HEK293 (cell line): ENCODE data around the gene THTPA.

Experiments used
- CTCF ChIA-PET: fragments of 350-600 bp; formaldehyde crosslinking; extraction: SDS; loops from one replicate; lab custom pipeline; 2021; ENCODE audit warnings: antibody characterized with exemption; lab: Yijun Ruan, JAX
- POLR2A ChIA-PET: fragments of 300-600 bp; formaldehyde crosslinking; extraction: SDS; loops from one replicate; lab custom pipeline; 2020; ENCODE audit warnings: antibody characterized with exemption, inconsistent platforms; lab: Yijun Ruan, JAX
- H3K27ac ChIP-seq: fragments of 200-500 bp; sonication (Bioruptor generic); 2 replicates; pipeline ENCODE4 v1.5.1; 2014; ENCODE audit warnings: low read depth, low read length, control low read depth, inconsistent platforms; ENCODE audit errors: extremely low read depth
- H3K36me3 ChIP-seq, 2 experiments: fragments of 200-500 bp in 1 of 2; sonication (Bioruptor generic) in 1 of 2; 1 replicate in 1 of 2; 2 replicates in 1 of 2; pipeline ENCODE4 v1.5.1; 2014 to 2017; ENCODE audit warnings: inconsistent platforms in 2 of 2, low read length in 2 of 2; ENCODE audit not compliant: control insufficient read depth in 2 of 2, insufficient read depth in 1 of 2
- H3K4me1 ChIP-seq: fragments of 200-500 bp; sonication (Bioruptor generic); 2 replicates; pipeline ENCODE4 v1.5.1; 2014; ENCODE audit warnings: mild to moderate bottlenecking, low read length, inconsistent platforms; ENCODE audit not compliant: control insufficient read depth, insufficient read depth
- H3K4me3 ChIP-seq: 2 replicates; pipeline ENCODE4 v1.5.1; 2011; ENCODE audit warnings: low read depth, mild to moderate bottlenecking, control low read depth, low read length, moderate library complexity
- H3K9me3 ChIP-seq: fragments of 200-500 bp; sonication (Bioruptor generic); 2 replicates; pipeline ENCODE4 v1.5.1; 2014; ENCODE audit warnings: low read depth, low read length, inconsistent platforms; ENCODE audit not compliant: control insufficient read depth, insufficient read depth
- BCL11B ChIP-seq: fragments of 450-650 bp; formaldehyde crosslinking; IDR thresholded peaks from 2 replicates; pipeline ENCODE4 v1.5.1; 2016; ENCODE audit warnings: low read depth, missing biosample characterization, missing genetic modification characterization
- MEIS1 ChIP-seq: sonication (generic); formaldehyde crosslinking; IDR thresholded peaks from 2 replicates; pipeline ENCODE4 v1.8.1; 2022; ENCODE audit warnings: missing genetic modification reagents, mild to moderate bottlenecking, borderline replicate concordance
- MYNN ChIP-seq: fragments of 450-650 bp; formaldehyde crosslinking; IDR thresholded peaks from 2 replicates; pipeline ENCODE4 v1.5.1; 2016; ENCODE audit warnings: missing biosample characterization, missing genetic modification characterization, borderline replicate concordance
- MZF1 ChIP-seq: fragments of 450-650 bp; formaldehyde crosslinking; IDR thresholded peaks from 2 replicates; pipeline ENCODE4 v1.5.1; 2017; ENCODE audit warnings: missing biosample characterization, missing genetic modification characterization, borderline replicate concordance
- SCRT1 ChIP-seq: fragments of 450-650 bp; formaldehyde crosslinking; IDR thresholded peaks from 2 replicates; pipeline ENCODE4 v1.5.1; 2016; ENCODE audit warnings: missing biosample characterization, missing genetic modification characterization, borderline replicate concordance
- SCRT2 ChIP-seq: fragments of 450-650 bp; formaldehyde crosslinking; IDR thresholded peaks from 2 replicates; pipeline ENCODE4 v1.5.1; 2016; ENCODE audit warnings: missing biosample characterization, missing genetic modification characterization
- ZBTB17 ChIP-seq: fragments of 450-650 bp; formaldehyde crosslinking; IDR thresholded peaks from 2 replicates; pipeline ENCODE4 v1.5.1; 2016; ENCODE audit warnings: missing biosample characterization, missing genetic modification characterization
- ZNF202 ChIP-seq: fragments of 450-650 bp; formaldehyde crosslinking; IDR thresholded peaks from 2 replicates; pipeline ENCODE4 v1.5.1; 2016; ENCODE audit warnings: missing biosample characterization, missing genetic modification characterization, borderline replicate concordance
- ZNF394 ChIP-seq: fragments of 450-650 bp; formaldehyde crosslinking; IDR thresholded peaks from 2 replicates; pipeline ENCODE4 v1.5.1; 2016; ENCODE audit warnings: missing biosample characterization, missing genetic modification characterization, mild to moderate bottlenecking, moderate library complexity, borderline replicate concordance
- ZNF600 ChIP-seq: fragments of 450-650 bp; formaldehyde crosslinking; IDR thresholded peaks from 2 replicates; pipeline ENCODE4 v1.5.1; 2016; ENCODE audit warnings: missing biosample characterization, missing genetic modification characterization
- ZNF610 ChIP-seq: fragments of 450-650 bp; formaldehyde crosslinking; IDR thresholded peaks from 2 replicates; pipeline ENCODE4 v1.5.1; 2016; ENCODE audit warnings: missing biosample characterization, missing genetic modification characterization, borderline replicate concordance
- ZNF660 ChIP-seq: fragments of 450-650 bp; IDR thresholded peaks from 2 replicates; pipeline ENCODE4 v1.5.1; 2018; ENCODE audit warnings: missing biosample characterization, mild to moderate bottlenecking, missing genetic modification characterization
- TF ChIP-seq, protein P1 (sequence below): fragments of 450-650 bp; formaldehyde crosslinking; IDR thresholded peaks from 2 replicates; pipeline ENCODE4 v1.5.1; 2016; ENCODE audit warnings: missing biosample characterization, missing genetic modification characterization
- TF ChIP-seq, protein P2 (sequence below): fragments of 450-650 bp; formaldehyde crosslinking; IDR thresholded peaks from 2 replicates; pipeline ENCODE4 v1.5.1; 2016; ENCODE audit warnings: missing biosample characterization, missing genetic modification characterization
- TF ChIP-seq, protein P3 (sequence below): fragments of 450-650 bp; formaldehyde crosslinking; IDR thresholded peaks from 2 replicates; pipeline ENCODE4 v1.5.1; 2016; ENCODE audit warnings: missing biosample characterization, missing genetic modification characterization

THTPA gene

DNA sequence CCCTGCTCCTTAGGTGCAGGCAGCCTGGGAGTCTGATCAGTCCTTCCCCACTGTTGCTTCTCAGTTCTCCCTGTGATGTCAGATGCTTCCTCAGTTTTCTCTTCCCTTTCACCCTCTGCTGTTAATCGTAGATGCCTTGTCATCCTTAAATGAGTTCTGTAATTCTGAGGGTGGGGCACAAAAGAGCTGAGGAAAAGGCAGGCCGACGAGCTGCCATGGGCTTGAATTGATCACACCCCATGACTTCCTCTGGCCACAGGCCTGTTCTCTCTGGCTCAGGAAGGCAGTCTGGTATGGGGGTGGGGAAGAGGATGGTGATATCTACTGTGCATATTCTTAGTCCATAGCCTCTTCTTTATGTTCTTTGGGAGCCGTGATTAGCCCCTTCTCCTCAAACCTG, 16.8 kb downstream of the THTPA start:
- POLR2A ChIA-PET, result no interaction called here

DNA sequence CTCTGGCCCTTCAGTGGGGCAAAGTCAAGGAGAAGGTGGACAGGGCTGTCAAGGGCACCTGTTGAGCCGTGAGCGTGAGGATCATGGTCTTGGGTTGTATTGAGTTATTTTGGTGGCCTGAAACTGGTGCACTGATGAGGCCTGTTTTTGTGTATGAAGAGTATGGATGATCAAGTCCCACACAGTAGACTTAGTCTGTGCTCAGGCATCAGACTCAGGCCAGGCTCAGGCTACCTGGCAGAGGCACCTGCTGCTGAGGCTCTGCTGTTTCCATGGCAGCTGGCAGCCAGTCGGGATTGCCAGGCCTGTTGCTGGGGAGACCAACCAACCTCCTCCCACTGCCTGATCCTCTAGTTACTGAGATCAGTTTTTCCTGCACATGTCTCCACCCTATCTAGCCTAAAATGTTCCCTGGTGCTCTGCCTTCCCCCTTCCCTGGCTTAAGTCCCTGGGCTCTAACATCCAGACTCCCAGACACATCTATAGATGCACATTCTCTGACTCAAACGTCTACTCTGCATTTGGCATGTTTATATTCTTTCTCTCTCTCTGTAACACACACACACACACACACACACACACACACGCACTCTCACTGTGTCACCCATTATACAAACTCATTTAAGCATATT, 17.4 kb downstream of the THTPA start:
- no peak overlapping the region for H3K4me3 ChIP-seq
- no peak overlapping the region for H3K27ac ChIP-seq
- no peaks in the 10 kb centered on the region for H3K36me3 ChIP-seq
- POLR2A ChIA-PET, result no interaction called here
- no peaks in the 10 kb centered on the region for H3K9me3 ChIP-seq
- CTCF ChIA-PET, result interaction anchor here (3.0 kb wide), 1 partner anchor 16 kb away, joined by 7 read pairs; no protein-coding TSS in a partner anchor
- no peak for TF ChIP-seq ZNF610 (tag by site-specific recombination)
- no peak for TF ChIP-seq MYNN
- no peak for TF ChIP-seq ZNF660 (tag by site-specific recombination)
- TF ChIP-seq ZNF202 (tag by site-specific recombination), result no peak
- TF ChIP-seq, protein P1, sequence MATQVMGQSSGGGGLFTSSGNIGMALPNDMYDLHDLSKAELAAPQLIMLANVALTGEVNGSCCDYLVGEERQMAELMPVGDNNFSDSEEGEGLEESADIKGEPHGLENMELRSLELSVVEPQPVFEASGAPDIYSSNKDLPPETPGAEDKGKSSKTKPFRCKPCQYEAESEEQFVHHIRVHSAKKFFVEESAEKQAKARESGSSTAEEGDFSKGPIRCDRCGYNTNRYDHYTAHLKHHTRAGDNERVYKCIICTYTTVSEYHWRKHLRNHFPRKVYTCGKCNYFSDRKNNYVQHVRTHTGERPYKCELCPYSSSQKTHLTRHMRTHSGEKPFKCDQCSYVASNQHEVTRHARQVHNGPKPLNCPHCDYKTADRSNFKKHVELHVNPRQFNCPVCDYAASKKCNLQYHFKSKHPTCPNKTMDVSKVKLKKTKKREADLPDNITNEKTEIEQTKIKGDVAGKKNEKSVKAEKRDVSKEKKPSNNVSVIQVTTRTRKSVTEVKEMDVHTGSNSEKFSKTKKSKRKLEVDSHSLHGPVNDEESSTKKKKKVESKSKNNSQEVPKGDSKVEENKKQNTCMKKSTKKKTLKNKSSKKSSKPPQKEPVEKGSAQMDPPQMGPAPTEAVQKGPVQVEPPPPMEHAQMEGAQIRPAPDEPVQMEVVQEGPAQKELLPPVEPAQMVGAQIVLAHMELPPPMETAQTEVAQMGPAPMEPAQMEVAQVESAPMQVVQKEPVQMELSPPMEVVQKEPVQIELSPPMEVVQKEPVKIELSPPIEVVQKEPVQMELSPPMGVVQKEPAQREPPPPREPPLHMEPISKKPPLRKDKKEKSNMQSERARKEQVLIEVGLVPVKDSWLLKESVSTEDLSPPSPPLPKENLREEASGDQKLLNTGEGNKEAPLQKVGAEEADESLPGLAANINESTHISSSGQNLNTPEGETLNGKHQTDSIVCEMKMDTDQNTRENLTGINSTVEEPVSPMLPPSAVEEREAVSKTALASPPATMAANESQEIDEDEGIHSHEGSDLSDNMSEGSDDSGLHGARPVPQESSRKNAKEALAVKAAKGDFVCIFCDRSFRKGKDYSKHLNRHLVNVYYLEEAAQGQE (tag by site-specific recombination), result no peak
- TF ChIP-seq ZNF394 (tag by site-specific recombination), result no peak
- TF ChIP-seq, protein P2, sequence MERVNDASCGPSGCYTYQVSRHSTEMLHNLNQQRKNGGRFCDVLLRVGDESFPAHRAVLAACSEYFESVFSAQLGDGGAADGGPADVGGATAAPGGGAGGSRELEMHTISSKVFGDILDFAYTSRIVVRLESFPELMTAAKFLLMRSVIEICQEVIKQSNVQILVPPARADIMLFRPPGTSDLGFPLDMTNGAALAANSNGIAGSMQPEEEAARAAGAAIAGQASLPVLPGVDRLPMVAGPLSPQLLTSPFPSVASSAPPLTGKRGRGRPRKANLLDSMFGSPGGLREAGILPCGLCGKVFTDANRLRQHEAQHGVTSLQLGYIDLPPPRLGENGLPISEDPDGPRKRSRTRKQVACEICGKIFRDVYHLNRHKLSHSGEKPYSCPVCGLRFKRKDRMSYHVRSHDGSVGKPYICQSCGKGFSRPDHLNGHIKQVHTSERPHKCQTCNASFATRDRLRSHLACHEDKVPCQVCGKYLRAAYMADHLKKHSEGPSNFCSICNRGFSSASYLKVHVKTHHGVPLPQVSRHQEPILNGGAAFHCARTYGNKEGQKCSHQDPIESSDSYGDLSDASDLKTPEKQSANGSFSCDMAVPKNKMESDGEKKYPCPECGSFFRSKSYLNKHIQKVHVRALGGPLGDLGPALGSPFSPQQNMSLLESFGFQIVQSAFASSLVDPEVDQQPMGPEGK, result no peak
- TF ChIP-seq, protein P3, sequence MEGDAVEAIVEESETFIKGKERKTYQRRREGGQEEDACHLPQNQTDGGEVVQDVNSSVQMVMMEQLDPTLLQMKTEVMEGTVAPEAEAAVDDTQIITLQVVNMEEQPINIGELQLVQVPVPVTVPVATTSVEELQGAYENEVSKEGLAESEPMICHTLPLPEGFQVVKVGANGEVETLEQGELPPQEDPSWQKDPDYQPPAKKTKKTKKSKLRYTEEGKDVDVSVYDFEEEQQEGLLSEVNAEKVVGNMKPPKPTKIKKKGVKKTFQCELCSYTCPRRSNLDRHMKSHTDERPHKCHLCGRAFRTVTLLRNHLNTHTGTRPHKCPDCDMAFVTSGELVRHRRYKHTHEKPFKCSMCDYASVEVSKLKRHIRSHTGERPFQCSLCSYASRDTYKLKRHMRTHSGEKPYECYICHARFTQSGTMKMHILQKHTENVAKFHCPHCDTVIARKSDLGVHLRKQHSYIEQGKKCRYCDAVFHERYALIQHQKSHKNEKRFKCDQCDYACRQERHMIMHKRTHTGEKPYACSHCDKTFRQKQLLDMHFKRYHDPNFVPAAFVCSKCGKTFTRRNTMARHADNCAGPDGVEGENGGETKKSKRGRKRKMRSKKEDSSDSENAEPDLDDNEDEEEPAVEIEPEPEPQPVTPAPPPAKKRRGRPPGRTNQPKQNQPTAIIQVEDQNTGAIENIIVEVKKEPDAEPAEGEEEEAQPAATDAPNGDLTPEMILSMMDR, result no peak
- TF ChIP-seq SCRT2 (tag by site-specific recombination), result peak; percentile 84
- TF ChIP-seq BCL11B (tag by site-specific recombination), result no peak
- TF ChIP-seq ZNF600 (tag by site-specific recombination), result no peak
- TF ChIP-seq MEIS1 (CRISPR knock-in tag), result no peak
- TF ChIP-seq SCRT1 (tag by site-specific recombination), result peak; percentile 72; the same call in 1 of the 2 replicates
- TF ChIP-seq MZF1 (tag by site-specific recombination), result no peak
- TF ChIP-seq, all 188 proteins: peak for 2
- peaks cover 5% of the 10 kb centered on the region for H3K4me1 ChIP-seq

More for the DNA sequence above, 16.8 kb downstream of the THTPA start:
- TF ChIP-seq MEIS1 (CRISPR knock-in tag), result no peak
- peak; percentile 62 for TF ChIP-seq ZBTB17 (tag by site-specific recombination)
- TF ChIP-seq, all 188 proteins: peak for 1
- Histone ChIP-seq H3K4me3 (no peak overlapping the region), H3K9me3 (no peaks in the 10 kb centered on the region), H3K4me1 (peaks cover 12% of the 10 kb centered on the region), H3K27ac (no peak overlapping the region), H3K36me3 (no peaks in the 10 kb centered on the region)
- CTCF ChIA-PET, result interaction anchor here (1.4 to 3.0 kb wide), 2 partner anchors 11 to 16 kb away, joined by 4 to 7 read pairs; no protein-coding TSS in a partner anchor
